Measurements from ENCODE around the gene SLC4A5.

GRCh38 chr2:74264281-74264680 lies 78.9 kb downstream of the SLC4A5 start:
- TF ChIP-seq EZH2 (IDR thresholded peaks at IDR 0.05; ENCODE audit: low read depth) = no peak
- no peak for TF ChIP-seq CTCF (conservative IDR thresholded peaks at IDR 0.05)
